Loucy (cell line): ENCODE data around the gene TLN1.

Source experiments
- EZH2phosphoT487 ChIP-seq: fragments of 200-600 bp; IDR thresholded peaks from 2 replicates; pipeline ENCODE4 v1.6.1; 2018; ENCODE audit warnings: antibody characterized with exemption, mild to moderate bottlenecking, moderate library complexity, borderline replicate concordance
- TF ChIP-seq, protein P1 (sequence below): fragments of 200-600 bp; sonication (generic); conservative IDR thresholded peaks from 2 replicates; pipeline ENCODE4 v1.5.1; 2014; ENCODE audit warnings: mild to moderate bottlenecking, antibody characterized with exemption, low read length

- TF ChIP-seq, protein P1, sequence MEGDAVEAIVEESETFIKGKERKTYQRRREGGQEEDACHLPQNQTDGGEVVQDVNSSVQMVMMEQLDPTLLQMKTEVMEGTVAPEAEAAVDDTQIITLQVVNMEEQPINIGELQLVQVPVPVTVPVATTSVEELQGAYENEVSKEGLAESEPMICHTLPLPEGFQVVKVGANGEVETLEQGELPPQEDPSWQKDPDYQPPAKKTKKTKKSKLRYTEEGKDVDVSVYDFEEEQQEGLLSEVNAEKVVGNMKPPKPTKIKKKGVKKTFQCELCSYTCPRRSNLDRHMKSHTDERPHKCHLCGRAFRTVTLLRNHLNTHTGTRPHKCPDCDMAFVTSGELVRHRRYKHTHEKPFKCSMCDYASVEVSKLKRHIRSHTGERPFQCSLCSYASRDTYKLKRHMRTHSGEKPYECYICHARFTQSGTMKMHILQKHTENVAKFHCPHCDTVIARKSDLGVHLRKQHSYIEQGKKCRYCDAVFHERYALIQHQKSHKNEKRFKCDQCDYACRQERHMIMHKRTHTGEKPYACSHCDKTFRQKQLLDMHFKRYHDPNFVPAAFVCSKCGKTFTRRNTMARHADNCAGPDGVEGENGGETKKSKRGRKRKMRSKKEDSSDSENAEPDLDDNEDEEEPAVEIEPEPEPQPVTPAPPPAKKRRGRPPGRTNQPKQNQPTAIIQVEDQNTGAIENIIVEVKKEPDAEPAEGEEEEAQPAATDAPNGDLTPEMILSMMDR = no peak
- TF ChIP-seq EZH2phosphoT487 = no peak
Observed at GRCh38 chr9:35683323-35683722, 48.7 kb downstream of the TLN1 start.
